Measurements from ENCODE around the gene SPRR2G.
"Not testable (repeated sequence)": the region's sequence is repeated elsewhere in the genome, so short reads cannot be mapped to it uniquely, and the experiment has no call there.

Gene SPRR2G

GRCh38 chr1:153113416-153113815 is 37.3 kb downstream of the SPRR2G start, which contains the start of gene SPRR2F:
Gene SPRR2F (minus strand): TSS chr1:153113516. CDS start chr1:153112733, 783 bp downstream.
- no peak for DNase-seq (ENCODE audit: low read depth in 2 of 2)

GRCh38 chr1:153112454-153112853 is 38.2 kb downstream of the SPRR2G start:
- DNase-seq (ENCODE audit: low read depth in 2 of 2): not testable (repeated sequence)

- DNase-seq (ENCODE audit: low read depth in 2 of 2): no peak
These were observed 50.4 kb downstream of the SPRR2G start for GRCh38 chr1:153100245-153100644.
